Inferior parietal cortex (tissue), 1 donor: ENCODE measurements around the gene SENP6.
"Not testable (repeated sequence)": the region's sequence is repeated elsewhere in the genome, so short reads cannot be mapped to it uniquely, and the experiment has no call there.

Experiments used
- DNase-seq: peaks from one replicate; pipeline ENCODE4 v3.0.0-alpha.2; 2016; ENCODE audit errors: extremely low spot score

SENP6 gene

DNA sequence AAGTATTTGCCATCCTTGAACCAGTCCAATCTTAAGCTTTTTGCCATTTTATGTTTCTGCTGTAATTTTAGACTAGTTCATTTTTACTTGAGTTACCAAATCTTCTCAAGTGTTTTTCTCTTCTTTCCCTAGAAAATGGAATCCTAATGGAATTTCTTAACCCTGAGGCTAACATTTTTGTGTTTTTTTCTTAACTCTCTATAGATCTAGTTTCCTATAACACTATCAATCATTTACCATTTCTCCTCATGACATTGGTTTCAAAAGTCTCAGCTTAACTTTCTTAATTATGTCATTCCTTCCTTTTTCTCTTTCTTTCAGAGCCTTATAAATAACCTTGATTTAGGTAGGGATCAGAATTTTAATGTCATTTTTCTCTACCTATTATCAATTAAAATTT is 54.8 kb downstream of the SENP6 start:
- DNase-seq, result no peak

DNA sequence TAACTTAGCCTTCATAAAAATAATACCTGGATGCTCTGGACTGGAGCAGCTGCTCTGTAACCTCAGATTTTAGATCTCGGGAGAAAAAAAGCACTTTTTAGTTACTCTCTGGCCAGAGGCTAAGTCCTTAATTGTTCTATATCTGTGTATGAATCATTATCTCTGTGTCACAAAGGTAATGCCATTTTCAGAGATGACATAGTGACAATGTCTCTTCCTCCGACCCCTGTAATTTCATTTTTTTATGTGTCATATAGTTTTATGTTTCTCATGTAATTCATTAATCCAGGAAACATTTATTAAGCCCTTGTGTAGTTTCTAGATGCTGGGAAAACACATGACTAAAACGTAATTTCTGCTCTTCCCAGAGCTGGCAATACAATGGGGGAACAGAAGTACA is 55.6 kb downstream of the SENP6 start:
- no peak for DNase-seq

DNA sequence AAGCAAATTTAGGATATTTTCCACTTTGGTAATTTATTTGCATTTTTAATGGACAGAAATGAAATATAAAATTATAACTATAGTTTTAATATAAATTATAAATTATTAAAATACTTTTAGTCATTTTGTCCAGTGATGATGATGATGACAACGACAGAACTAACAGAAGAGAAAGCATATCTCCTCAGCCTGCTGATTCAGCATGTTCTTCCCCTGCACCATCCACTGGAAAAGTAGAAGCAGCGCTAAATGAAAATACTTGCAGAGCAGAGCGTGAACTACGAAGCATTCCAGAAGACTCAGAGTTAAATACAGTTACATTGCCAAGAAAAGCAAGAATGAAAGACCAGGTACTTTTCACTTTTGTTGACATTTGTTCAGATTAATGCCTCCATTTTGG is 64.9 kb downstream of the SENP6 start:
- DNase-seq, result no peak

DNA sequence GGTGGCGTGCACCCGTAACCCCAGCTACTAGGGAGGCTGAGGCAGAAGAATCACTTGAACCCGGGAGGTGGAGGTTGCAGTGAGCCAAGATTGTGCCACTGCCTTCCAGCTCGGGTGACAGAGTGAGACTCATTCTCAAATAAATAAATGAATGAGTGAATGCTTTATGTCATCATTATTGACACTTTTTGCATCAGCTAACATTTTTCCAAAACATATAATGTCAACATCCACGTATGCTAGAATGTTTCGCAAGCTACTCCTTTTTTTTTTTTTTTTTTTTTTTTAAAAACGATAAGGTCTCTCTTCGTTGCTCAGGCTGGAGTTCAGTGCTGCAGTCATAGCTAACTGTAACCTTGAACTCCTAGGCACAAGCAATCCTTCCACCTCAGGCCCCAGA is 72.2 kb downstream of the SENP6 start:
- no peak for DNase-seq

DNA sequence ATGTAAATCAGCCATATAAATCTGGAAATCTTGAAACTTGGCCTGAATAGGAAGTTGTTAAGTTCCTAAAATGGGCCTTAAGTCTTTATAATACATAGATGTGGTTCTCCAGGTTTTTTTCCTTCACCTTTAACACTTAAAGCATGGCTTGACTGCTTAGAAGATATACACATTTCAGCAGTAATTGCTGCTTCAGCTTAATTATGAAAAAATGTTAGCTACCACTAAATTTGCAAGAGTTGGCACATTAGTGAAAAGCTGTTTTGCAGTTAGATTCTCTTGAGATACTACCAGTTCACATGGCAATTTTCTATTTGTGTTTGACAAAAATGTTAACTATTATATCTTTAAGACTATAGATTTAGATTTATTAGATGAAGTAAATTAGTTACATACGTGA is 74.7 kb downstream of the SENP6 start:
- no peak for DNase-seq

DNA sequence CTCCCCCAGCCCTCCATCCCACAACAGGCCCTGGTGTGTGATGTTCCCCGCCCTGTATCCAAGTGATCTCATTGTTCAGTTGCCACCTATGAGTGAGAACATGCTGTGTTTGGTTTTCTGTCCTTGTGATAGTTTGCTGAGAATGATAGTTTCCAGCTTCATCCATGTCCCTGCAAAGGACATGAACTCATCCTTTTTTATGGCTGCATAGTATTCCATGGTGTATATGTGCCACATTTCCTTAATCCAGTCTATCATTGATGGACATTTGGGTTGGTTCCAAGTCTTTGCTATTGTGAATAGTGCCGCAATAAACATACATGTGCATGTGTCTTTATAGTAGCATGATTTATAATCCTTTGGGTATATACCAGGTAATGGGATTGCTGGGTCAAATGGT is 80.9 kb downstream of the SENP6 start:
- DNase-seq, result not testable (repeated sequence)

DNA sequence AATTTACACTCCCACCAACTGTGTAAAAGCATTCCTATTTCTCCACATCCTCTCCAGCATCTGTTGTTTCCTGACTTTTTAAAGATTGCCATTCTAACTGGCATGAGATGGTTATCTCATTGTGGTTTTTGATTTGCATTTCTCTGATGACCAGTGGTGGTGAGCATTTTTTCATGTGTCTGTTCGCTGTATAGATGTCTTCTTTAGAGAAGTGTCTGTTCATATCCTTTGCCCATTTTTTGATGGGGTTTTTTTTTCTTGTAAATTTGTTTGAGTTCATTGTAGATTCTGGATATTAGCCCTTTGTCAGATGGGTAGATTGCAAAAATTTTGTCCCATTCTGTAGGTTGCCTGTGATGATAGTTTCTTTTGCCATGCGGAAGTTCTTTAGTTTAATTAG is 81.3 kb downstream of the SENP6 start:
- not testable (repeated sequence) for DNase-seq

DNA sequence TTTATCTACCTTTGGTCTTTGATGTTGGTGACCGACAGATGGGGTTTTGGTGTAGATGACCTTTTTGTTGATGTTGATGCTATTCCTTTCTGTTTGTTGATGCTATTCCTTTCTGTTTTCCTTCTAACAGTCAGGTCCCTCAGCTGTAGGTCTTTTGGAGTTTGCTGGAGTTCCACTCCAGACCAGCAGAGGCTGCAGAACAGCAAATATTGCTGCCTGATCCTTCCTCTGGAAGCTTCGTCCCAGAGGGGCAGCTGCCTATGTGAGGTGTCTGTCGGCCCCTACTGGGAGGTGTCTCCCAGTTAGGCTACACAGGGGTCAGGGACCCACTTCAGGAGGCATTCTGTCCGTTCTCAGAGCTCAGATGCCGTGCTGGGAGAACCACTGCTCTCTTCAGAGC is 85.9 kb downstream of the SENP6 start:
- not testable (repeated sequence) for DNase-seq

DNA sequence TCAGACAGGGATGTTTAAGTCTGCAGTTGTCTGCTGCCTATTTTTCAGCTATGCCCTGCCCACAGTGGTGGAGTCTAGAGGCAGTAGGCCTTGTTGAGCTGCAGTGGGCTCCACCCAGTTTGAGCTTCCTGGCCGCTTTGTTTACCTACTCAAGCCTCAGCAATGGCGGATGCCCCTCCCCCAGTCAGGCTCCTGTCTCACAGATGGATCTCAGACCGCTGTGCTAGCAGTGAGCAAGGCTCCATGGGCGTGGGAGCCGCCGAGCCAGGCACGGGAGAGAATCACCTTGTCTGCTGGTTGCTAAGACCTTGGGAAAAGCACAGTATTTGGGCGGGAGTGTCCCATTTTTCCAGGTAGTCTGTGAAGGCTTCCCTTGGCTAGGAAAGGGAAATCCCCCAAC is 86.3 kb downstream of the SENP6 start:
- DNase-seq, result not testable (repeated sequence)

DNA sequence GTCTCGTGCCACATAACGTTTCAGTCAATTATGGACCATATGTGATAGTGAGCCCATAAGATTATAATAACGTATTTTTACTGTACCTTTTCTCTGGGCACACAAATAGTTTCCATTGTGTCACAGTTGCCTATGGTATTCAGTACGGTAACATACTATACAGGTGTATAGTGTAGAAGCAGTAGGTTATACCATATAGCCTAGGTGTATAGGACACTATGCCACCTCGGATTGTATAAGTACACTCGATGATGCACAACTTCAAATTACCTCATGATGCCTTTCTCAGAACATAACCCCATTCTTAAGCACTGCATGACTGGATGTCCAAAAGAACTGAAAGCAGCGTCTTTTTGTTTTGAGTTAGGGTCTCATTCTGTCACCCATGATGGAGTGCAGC is 87.9 kb downstream of the SENP6 start:
- DNase-seq, result no peak

DNA sequence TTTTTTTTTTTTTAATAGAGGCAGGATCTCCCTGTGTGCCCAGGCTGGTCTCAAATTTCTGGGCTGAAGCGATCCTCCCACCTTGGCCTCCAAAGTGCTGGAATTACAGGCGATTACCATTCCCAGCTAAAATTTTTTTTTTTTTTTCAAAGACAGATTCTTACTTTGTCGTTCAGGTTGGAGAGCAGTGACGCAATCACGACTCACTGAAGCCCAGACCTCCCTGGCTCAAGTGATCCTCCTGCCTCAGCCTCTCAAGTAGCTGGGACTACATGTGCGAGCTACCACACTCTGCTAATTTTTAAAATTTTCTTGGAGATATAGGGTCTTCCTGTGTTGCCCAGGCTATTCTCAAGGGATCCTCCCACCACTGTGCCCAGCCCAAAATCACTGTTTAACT is 89.3 kb downstream of the SENP6 start:
- DNase-seq, result no peak

DNA sequence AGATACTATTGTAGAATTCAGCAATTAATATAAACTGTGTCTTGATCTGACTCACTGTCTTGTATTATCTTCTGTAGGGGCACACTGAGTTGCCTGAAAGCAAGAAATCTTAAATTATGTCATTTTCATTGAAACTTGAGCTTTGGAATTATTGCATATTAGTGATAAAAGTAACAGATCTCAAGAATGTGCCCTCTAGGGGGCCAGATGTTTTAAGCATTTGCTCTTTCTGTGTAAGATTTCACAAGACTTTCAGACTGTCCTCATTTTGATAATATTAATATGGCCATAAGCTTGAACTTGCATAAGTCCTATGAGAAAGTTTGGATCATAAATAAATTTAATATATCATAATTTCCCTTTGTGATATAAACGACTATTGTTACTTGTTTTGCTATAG is 91.9 kb downstream of the SENP6 start:
- DNase-seq, result no peak

DNA sequence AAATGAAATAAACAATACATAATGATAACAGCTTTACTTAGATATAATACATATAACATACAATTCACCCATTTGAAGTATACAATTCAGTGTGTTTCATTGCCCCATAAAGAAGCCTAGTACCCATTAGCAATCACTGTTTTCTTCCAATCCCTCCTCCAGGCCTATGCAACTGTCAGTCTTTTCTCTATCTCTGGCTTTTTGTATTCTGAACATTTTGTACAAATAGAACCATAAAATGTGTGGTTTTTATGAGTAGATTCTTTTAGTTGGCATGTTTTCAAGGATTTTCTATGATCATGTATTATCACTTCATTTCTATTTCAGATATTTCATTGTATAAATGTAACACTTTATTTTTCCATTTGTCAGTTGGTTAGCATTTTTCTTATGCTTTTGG is 92.7 kb downstream of the SENP6 start:
- no peak for DNase-seq

DNA sequence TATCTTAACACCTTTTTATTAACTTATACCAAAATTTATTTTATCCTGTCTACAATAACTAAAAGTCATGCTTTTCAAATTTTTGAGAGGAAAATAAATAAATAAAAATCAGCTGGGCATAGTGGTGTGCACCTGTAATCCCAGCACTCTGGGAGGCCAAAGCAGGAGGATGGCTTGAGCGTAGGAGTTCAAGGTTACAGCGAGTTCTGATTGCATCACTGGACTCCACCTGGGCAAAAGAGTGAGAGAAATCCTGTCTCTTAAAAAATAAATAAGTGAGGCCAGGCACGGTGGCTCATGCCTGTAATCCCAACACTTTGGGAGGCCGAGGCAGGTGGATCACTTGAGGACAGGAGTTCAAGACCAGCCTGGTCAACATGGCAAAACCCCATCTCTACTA is 106.7 kb downstream of the SENP6 start:
- DNase-seq, result not testable (repeated sequence)

DNA sequence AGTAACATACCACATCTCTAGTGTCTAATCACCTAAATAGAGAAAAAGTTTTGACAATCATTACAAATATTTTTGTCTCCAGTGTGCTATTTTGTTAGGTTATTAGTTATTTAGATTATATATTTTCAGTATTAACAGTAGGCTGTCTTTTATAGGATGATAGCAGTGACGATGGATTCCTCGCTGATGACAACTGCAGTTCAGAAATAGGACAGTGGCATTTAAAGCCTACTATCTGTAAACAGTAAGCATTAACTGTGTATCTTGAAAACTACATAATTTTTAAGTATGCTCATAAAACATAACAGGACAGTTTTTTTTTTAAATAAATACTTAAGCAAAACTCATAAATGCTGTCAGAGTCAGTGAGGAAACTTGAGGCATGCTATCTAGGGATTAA is 109.5 kb downstream of the SENP6 start:
- no peak for DNase-seq

DNA sequence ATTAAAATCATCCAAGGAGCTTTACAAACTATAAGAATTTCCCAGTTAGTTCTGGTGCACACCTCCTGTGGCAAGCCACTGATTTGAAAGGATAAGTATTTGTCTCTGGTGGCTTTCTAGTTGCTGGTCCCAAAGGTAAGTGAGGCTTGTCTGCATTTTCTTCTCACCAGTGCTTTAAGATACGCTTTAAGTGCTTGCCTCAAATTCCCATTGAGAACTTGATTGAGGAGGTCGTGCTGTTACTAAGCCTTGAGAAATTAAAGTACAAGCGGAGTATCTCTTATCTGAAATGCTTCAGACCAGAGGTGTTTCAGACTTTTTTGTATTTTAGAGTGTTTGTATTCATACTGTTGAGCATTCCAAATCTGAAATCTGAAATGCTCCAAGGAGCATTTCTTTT is 117.5 kb downstream of the SENP6 start:
- no peak for DNase-seq

DNA sequence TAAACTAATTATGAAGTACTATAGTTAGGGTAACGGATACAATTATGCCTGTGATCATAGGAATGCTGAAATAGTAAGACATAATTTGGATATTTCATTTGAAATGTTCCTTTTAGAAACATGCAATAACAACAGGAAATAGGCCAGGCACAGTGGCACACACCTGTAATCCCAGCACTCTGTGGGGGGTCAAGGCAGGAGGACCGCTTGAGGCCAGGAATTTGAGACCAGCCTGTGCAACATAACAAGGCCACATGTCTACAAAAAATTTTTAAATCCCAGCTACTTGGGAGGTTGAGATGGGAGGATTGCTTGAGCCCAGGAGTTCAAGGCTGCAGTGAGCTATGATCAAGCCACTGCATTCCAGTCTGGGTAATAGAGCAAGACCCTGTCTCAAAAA is 121.7 kb downstream of the SENP6 start:
- no peak for DNase-seq

DNA sequence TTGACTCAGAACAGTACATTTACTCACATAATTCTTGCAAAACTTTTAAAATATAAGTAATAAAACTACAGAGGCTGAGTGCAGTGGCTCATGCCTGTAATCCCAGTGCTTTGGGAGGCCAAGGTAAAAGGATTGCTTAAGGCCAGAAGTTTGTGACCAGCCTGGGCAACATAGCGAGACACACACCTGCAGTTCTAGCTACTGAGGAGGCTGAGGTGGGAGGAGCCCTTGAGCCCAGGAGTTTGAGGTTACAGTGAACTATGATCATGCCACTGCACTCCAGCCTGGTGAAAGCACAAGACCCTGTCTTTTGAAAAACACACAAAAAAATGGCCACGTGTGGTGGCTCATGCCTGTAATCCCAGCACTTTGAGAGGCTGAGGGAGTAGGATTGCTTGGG is 125.5 kb downstream of the SENP6 start:
- no peak for DNase-seq

DNA sequence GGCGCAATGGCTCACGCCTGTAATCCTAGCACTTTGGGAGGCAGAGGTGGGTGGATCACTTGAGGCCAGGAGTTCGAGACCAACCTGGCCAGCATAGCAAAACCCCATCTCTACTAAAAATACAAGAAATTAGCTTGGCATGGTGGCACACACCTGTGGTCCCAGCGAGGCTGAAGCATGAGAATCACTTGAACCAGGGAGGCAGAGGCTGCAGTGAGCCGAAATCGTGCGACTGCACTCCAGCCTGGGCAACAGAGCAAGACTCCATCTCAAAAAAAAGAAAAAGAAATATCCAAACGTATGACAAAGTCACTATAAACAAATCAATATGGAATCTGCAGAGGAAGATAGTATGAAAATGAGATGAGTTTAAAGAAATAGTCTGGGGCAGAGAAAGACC is 129.3 kb downstream of the SENP6 start:
- DNase-seq, result not testable (repeated sequence)

DNA sequence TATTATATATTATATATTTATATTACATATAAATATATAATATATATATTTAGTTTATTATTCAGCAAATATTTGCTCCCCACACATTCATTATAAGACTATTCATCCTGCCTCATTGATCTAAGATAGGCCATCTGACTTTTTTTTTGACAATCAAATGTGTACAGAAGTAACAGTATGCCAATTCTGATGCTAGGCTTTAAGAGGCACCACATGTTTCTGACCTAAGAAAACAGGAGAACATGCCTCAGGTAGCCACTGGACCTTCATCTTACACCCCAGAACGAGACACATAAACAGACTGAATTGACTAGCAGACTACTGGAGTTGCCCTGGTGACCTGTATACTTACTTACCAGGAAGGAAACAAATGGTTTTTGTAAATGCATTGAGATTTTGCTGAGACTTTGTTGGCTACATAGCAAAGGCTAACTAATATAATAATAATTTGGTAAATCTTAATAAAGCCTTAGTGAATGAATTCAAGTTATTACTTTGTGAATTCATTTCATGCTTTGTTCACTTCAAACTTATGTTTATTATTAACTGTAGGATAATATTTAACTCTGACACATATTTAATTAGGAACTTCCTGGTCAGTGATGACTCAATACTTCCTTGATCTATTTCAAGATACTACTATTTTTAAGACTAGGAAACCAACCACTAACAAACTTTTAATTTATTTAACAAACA is 134.0 kb downstream of the SENP6 start:
- no peak for DNase-seq

DNA sequence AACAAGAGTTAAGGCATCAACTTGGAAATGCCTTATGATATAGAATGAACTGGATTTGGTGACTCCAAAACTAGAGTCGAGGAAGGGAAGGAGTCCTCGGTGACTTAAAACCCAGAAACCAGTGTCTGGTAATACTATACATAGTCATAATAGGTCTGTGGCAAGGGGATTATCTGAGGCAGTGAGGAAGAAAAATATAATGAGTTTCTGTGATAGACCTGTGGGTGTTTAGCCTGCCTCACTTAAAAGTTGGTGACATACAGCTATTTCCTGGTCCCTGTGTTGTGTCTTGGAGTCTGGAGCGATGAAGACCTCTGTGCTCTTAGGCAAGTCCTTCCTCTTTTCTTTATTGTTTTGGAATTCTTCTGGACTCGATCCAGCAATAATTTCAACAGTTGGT is 142.3 kb downstream of the SENP6 start:
- DNase-seq, result no peak

DNA sequence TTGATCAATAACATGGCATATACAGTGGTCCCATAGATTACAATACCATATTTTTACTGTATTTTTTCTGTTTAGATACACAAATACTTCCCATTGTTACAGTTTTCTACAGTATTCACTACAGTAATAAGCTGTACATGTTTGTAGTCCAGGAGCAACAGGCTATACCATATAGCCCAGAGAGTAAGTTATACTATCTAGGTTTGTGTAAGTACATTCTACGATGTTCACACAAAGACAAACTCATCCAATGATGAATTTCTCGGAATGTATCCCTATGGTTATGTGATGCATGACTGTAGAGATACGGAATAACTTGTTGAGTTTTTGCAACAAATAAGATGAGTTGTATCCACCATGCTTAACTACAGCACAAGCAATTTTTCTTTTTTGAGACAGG is 143.7 kb downstream of the SENP6 start:
- no peak for DNase-seq

DNA sequence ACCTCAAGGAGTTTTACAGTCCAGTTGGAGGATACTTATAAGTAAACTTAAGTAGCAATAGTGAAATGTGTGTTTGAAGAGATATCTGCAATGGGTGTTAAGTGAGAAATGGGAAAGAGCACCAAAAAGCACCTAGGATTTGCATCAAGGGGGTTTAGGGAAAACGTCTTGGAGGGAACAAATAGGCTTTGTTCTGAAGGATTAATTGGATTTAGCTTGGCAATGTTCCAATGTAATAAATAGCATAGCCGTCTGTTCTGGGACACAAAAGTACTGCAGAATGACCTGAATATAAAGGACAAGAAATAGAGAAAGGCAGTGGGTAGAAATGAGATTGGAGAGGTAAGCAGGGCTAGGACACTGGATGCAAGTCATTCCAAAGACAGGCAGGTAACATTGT is 144.5 kb downstream of the SENP6 start:
- DNase-seq, result no peak
